ENCODE results near the gene ARHGEF12. TPM values are rescaled to one million over a fixed set of nuclear protein-coding genes. Genes with fewer than 3 reads are reported as not detected.
"Not testable (repeated sequence)": the region's sequence is repeated elsewhere in the genome, so short reads cannot be mapped to it uniquely, and the experiment has no call there.

Gene ARHGEF12
- total RNA-seq, 1 donor from 2014 or later, result 224 TPM

GRCh38 chr11:120494595-120494994 is 158.4 kb downstream of the ARHGEF12 start:
- DNase-seq (ENCODE audit: low read depth), result no peak

- DNase-seq (ENCODE audit: low read depth), result no peak
These were observed 162.9 kb downstream of the ARHGEF12 start for GRCh38 chr11:120499088-120499487.

- DNase-seq (ENCODE audit: low read depth), result no peak
These were observed 163.6 kb downstream of the ARHGEF12 start for GRCh38 chr11:120499859-120500258.

- no peak for DNase-seq (ENCODE audit: low read depth)
These were observed 164.3 kb downstream of the ARHGEF12 start for GRCh38 chr11:120500414-120501071.

DNA sequence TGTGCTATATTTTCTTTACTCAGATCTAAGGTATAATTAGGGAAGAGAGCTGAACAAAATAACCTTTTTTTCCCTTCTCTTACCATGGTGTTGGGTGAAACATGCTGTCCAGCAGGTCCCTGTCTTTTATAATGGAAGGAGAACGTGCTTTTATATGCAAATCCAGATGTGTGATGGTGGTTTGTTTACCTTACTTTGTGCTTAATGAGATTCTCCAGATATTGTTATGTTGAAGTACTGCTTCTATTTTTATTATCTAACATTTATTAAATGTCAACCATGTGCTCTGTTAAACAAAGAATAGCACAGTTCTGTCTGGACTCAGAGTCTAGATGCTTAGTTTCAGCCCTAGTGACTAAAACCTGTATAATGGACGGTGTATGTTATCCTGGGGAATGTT is 165.2 kb downstream of the ARHGEF12 start:
- DNase-seq (ENCODE audit: low read depth), result no peak

DNA sequence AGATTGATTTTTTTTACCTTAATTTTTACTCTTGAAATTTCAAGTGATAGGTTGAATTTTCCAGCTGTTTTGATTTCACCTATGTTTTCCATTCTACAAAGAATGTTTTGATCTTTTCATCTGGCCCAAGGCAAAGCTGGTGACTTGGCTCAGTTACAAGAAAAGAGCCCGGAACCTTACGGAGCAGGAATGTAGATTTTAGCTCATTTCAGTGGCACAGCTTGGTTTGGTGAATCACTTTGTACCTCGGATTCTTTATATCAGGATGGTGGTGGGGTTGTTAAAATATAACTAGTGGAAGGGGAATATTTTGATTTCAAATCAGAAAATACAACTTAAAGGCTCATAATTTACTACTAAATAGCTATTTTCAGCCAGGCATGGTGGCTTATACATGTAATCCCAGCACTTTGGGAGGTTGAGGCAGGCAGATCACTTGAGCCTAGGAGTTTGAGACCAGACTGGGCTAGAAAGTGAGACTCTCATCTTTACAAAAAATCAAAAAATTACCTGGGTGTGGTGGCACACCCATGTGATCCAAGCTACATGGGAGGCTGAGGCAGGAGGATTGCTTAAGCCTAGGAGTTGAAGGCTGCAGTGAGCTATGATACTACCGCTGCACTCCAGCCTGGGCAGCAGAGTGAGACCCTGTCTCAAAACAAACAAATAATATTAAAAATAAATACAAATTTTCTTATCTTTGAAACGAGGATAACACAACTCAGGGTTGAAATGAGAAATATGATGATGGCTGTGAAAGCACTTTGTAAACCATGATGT is 166.0 kb downstream of the ARHGEF12 start:
- peak; percentile 80 for DNase-seq (ENCODE audit: low read depth)

GRCh38 chr11:120503529-120503928 is 167.3 kb downstream of the ARHGEF12 start:
- not testable (repeated sequence) for DNase-seq (ENCODE audit: low read depth)

DNA sequence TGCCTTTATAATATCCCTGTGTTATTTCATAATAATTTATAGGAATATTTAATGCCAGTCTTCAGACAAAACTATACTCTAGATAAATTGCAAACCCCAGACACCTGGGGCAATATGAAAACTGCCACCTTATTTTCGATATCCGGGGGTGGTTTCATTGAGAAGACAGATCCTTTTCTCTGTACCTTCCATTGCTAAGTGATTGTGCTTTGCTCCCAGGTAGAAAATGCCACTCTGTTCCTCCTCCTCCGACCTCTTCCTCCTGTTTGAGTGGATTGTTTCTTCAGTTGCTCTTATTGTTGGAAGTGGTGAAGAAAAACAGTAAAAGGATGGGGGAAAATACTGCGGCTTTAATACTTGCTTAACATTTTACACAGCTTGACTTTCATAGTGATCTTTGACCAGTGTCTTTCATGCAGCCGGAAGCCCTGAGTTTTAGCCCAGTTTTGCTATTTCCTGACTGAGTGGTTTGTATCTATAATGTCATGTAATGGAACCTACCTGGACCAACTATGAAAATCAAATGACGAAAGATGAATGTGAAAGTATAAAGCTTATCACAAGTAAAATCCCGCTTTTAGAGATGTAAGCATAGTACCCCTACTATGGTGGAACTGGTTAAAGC is 169.7 kb downstream of the ARHGEF12 start:
- DNase-seq (ENCODE audit: low read depth), result no peak

- DNase-seq (ENCODE audit: low read depth), result no peak
These were observed 173.3 kb downstream of the ARHGEF12 start for GRCh38 chr11:120509346-120510053.

- no peak for DNase-seq (ENCODE audit: low read depth)
These were observed 174.3 kb downstream of the ARHGEF12 start for GRCh38 chr11:120510406-120511115.

- no peak for DNase-seq (ENCODE audit: low read depth)
These were observed 175.1 kb downstream of the ARHGEF12 start, which contains the start of gene GRIK4 for GRCh38 chr11:120511116-120511819. Gene GRIK4, plus strand, starts transcription at chr11:120511748. Its CDS starts 148,571 bp downstream, at chr11:120660319.

DNA sequence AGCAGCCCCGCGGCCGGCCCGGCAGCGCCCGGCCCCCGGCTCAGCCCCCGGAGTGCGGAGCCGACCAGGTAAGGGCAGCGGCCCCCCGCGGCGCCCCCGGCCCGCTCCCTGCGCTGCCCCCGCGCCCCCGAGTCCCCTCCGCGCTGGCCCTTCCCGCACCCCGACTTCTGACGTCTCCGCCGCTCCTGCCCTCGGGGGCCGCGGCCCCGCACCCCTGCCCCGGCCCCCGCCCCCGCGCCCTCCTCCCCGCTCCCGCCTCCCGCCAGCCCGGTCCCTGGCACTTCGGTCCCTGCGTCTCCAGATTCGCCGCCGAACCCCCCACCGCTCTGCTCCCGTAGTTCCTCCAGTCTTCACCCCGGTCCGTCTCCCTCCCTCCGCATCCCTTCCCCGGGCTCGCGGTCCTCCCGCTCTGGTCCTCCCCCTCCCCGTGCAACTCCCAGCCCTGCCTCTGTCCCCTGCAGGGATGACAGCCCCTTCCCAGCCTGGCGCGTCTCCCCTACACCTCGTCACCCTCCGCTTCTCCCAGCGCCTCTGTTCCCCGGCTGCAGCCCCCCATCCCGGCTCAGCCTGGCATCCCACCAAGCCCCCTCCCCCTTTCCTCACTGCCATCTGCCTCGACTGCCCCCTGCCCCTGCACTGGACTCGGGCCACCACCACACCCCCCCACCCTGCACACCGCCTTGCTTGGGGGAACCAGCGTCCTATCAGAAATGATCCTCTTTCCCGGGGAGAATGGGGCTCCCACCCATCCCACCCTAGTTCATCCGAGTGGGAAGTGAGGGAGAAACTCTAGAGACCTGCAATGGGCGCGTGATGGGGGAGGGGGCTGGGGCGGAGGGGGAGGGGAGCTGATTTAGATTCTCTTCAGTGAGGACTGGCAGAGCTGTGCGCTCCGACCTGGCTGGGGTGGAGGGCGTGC is 175.9 kb downstream of the ARHGEF12 start:
- no peak for DNase-seq (ENCODE audit: low read depth)

GRCh38 chr11:120512739-120513435 is 176.7 kb downstream of the ARHGEF12 start:
- no peak for DNase-seq (ENCODE audit: low read depth)

DNA sequence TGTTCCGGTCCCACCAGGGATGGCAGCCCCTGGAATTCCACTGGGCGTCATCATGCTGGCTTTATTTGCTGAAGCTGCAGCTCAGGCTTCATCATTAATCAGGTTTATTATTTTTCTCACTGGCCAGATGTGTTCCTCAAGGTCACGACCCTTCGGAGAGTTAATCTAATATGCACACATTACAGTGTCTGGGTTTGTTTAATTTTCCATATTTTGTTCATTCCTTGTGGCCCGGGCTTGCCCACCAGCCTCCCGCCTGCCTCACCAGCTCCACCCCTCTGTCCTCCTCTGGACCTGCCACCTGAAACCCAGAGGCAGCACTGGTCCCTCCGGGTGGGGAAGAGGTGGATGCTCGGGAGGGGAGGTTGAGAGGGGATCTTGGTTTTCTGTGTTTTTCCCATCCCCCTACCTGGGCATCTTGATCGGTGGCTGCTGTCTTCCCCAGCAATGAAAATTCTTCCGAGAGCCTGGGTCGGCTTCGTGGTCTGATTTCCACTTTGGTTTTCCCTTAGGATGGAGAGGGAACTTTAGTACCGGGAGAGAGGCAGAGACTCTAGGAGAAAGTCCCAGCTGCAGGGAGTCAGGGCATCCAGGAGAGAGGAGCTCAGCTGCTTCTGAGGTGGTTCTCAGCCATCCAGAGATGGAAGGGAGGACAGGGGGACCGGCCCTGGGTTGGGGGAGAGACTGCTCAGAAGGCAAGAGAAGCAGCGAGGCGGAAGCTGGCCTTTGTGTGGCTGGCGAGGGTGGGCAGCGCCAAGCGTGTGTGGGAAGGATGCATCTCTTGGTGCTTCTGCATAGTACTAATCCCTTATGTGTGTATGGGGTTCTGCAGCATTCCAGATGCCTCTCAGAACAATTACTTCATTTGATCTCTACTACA is 177.5 kb downstream of the ARHGEF12 start:
- DNase-seq (ENCODE audit: low read depth), result no peak

DNA sequence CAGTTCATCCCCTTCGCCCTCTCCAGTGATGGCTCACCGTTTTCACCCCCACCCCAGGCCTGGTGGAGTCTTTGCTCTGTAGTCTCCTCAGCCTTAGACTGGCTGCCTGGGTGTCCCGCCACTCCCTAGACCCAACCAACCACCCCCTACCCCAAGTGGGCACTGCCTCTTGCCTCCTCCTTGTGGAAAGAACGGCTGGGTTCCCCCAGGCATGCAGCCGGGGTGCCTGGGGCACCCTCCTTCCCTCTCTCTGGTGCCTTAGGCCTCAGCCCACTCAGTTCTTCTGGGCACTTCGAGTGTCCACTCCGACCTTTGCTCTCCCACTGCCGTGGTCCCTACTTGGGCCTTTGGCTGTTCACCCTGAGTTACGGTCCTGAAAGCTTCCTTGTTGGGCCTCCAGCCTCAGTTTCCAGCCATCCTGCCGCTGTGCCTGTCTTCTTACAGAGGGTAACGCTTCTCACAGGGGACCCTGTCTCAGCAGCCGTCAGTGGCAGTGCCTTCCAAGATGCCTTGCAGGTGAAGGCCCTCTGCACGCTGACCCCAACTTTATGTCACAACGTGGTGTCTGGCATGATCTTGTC is 178.4 kb downstream of the ARHGEF12 start:
- no peak for DNase-seq (ENCODE audit: low read depth)

GRCh38 chr11:120515186-120515723 is 179.0 kb downstream of the ARHGEF12 start:
- DNase-seq (ENCODE audit: low read depth), result no peak
